Endothelial cell of umbilical vein (primary cell): Measurements from ENCODE around the gene SYCP2. TPM values are rescaled to one million over a fixed set of nuclear protein-coding genes. Genes with fewer than 3 reads are reported as not detected.

Source experiments
- BruUV-seq: library from RNA; stranded (reverse); fragments of 400-500 nt; replicated peaks from 2 replicates; lab custom pipeline; 2021; lab: Mats Ljungman, UMichigan
- CTCF ChIA-PET: fragments of 300-600, 350-600 bp; sonication (Branson Sonifier 250); formaldehyde crosslinking; loops from one replicate; lab custom pipeline; 2021; ENCODE audit warnings: antibody characterized with exemption, inconsistent platforms; lab: Charles Lee
- POLR2A ChIA-PET: fragments of 300-600, 350-600 bp; sonication (Branson Sonifier 250); formaldehyde crosslinking; loops from one replicate; lab custom pipeline; 2021; ENCODE audit warnings: antibody characterized with exemption, inconsistent platforms; lab: Charles Lee
- DNase-seq: peaks from one replicate; pipeline ENCODE4 v3.0.0-alpha.2; 2011; ENCODE audit warnings: low read depth, low spot score
- FAIRE-seq: peaks from 2 replicates; lab custom pipeline; 2011; peaks lifted over from hg19 to GRCh38; lab: Jason Lieb, UNC
- H2AFZ ChIP-seq: 2 replicates; pipeline ENCODE4 v1.6.0; 2012; ENCODE audit warnings: low read depth, low read length, control low read depth, inconsistent platforms
- H3K27ac ChIP-seq: 2 replicates; pipeline ENCODE4 v1.5.1; 2011; ENCODE audit warnings: low read depth, mild to moderate bottlenecking, control low read depth, low read length, moderate library complexity; ENCODE audit not compliant: insufficient read depth
- H3K27me3 ChIP-seq, 2 experiments: 2 replicates each; pipeline versions ENCODE4 v1.6.0 to v1.6.1; 2011; ENCODE audit warnings: low read length in 2 of 2, mixed read lengths in 1 of 2; ENCODE audit not compliant: control insufficient read depth in 2 of 2, insufficient read depth in 2 of 2
- H3K36me3 ChIP-seq, 2 experiments: 2 replicates in 1 of 2; 3 replicates in 1 of 2; pipeline ENCODE4 v1.5.1; 2011; ENCODE audit warnings: low read length in 2 of 2, mild to moderate bottlenecking in 1 of 2, moderate library complexity in 1 of 2; ENCODE audit not compliant: control insufficient read depth in 2 of 2, insufficient read depth in 2 of 2; ENCODE audit errors: extremely low read depth in 1 of 2
- H3K4me1 ChIP-seq: 3 replicates; pipeline ENCODE4 v1.5.1; 2011; ENCODE audit warnings: mild to moderate bottlenecking, low read length; ENCODE audit not compliant: control insufficient read depth, insufficient read depth; ENCODE audit errors: extremely low read depth
- H3K4me2 ChIP-seq: 2 replicates; pipeline ENCODE4 v1.6.1; 2011; ENCODE audit warnings: low read length, control low read depth, mixed read lengths; ENCODE audit not compliant: insufficient read depth
- H3K4me3 ChIP-seq, 3 experiments: fragments of 200-600 bp in 1 of 3; sonication (generic), shearing (Covaris generic) in 1 of 3; replicated peaks in 1 of 3; 2 replicates each; pipeline ENCODE4 v1.5.1; 2011 to 2016; ENCODE audit warnings: control low read depth in 3 of 3, low read length in 3 of 3, mild to moderate bottlenecking in 2 of 3, inconsistent platforms in 1 of 3, low read depth in 1 of 3, moderate library complexity in 1 of 3; ENCODE audit not compliant: insufficient read depth in 1 of 3
- H3K79me2 ChIP-seq: 2 replicates; pipeline ENCODE4 v1.6.0; 2012; ENCODE audit warnings: low read length, inconsistent platforms; ENCODE audit not compliant: control insufficient read depth, insufficient read depth
- H3K9ac ChIP-seq: replicated peaks from 2 replicates; pipeline ENCODE3; 2011; ENCODE audit warnings: low read length, control low read depth; ENCODE audit not compliant: insufficient read depth; ENCODE audit errors: extremely low read depth
- H3K9me1 ChIP-seq: replicated peaks from 3 replicates; pipeline ENCODE4 v1.6.0; 2011; ENCODE audit warnings: mild to moderate bottlenecking, low read length; ENCODE audit not compliant: control insufficient read depth, insufficient read depth; ENCODE audit errors: extremely low read depth
- H3K9me3 ChIP-seq: replicated peaks from 2 replicates; pipeline ENCODE4 v1.5.1; 2012; ENCODE audit warnings: low read length, inconsistent platforms; ENCODE audit not compliant: control insufficient read depth, insufficient read depth
- H4K20me1 ChIP-seq: replicated peaks from 2 replicates; pipeline ENCODE3; 2011; ENCODE audit warnings: mild to moderate bottlenecking, low read length; ENCODE audit not compliant: control insufficient read depth, insufficient read depth; ENCODE audit errors: extremely low read depth
- EZH2 ChIP-seq: IDR thresholded peaks from 2 replicates; pipeline ENCODE4 v1.6.1; 2012; ENCODE audit warnings: borderline replicate concordance, low read depth, mild to moderate bottlenecking, moderate library complexity, low read length, inconsistent platforms; ENCODE audit not compliant: severe bottlenecking
- FOS ChIP-seq: IDR thresholded peaks from 2 replicates; pipeline ENCODE4 v1.6.1; 2011; ENCODE audit warnings: mild to moderate bottlenecking, low read length, moderate library complexity, borderline replicate concordance; ENCODE audit not compliant: insufficient read depth
- GATA2 ChIP-seq: IDR thresholded peaks from 2 replicates; pipeline ENCODE4 v1.7.0; 2011; ENCODE audit warnings: low read depth, mild to moderate bottlenecking, moderate library complexity, mixed read lengths, low read length; ENCODE audit not compliant: insufficient read length, insufficient read depth
- JUN ChIP-seq: IDR thresholded peaks from 2 replicates; pipeline ENCODE4 v1.6.1; 2011; ENCODE audit warnings: borderline replicate concordance, low read depth; ENCODE audit not compliant: insufficient read length, insufficient read depth
- MYC ChIP-seq: IDR thresholded peaks from one replicate; pipeline ENCODE4 v1.6.1; 2011; ENCODE audit warnings: mild to moderate bottlenecking, low read depth, low read length
- POLR2A ChIP-seq: IDR thresholded peaks from 2 replicates; pipeline ENCODE4 v1.6.1; 2012; ENCODE audit warnings: low read depth, mild to moderate bottlenecking, control low read depth, low read length
- POLR2AphosphoS5 ChIP-seq: IDR thresholded peaks from 2 replicates; pipeline ENCODE4 v1.6.1; 2012; ENCODE audit warnings: low read depth, mild to moderate bottlenecking, control low read depth, low read length, moderate library complexity; ENCODE audit not compliant: insufficient read depth
- dilution Hi-C: fragments of 300-500 bp; cut with MboI; formaldehyde crosslinking; loops from one replicate; pipeline ENCODE4 v1.15.0; 2019; ENCODE audit warnings: low sequenced_read_pairs; ENCODE audit not compliant: extremely low pct_ligation_motif_present
- intact Hi-C: fragments of 100-400 bp; cut with micrococcal nuclease; formaldehyde crosslinking; loops from one replicate; pipeline ENCODE4 v1.10.0; 2022
- polyA plus RNA-seq, 4 experiments: library from polyadenylated mRNA; depleted of rRNA in 3 of 4; stranded (reverse) in 3 of 4; unstranded in 1 of 4; fragments of >200 nt; gene quantifications; 2 replicates each; pipeline versions ENCODE4 v1.2.1 to v1.2.3, GENCODE V29; 2011 to 2012; ENCODE audit warnings: missing spikeins in 1 of 4
- total RNA-seq: library from RNA; stranded (reverse); gene quantifications from 2 replicates; pipeline ENCODE4 v1.2.3, GENCODE V29; 2021
- TF ChIP-seq, protein P1 (sequence below), 2 donors: IDR thresholded peaks; 1 replicate in 1 of 2; 2 replicates in 1 of 2; pipeline ENCODE4 v1.5.1; 2011; ENCODE audit warnings: low read length in 2 of 2, mild to moderate bottlenecking in 2 of 2, moderate library complexity in 2 of 2, control low read depth in 1 of 2, inconsistent platforms in 1 of 2, low read depth in 1 of 2; ENCODE audit not compliant: insufficient read depth in 1 of 2; ENCODE audit errors: extremely low read depth in 1 of 2
- TF ChIP-seq, protein P2 (sequence below): IDR thresholded peaks from 2 replicates; pipeline ENCODE4 v1.6.1; 2011; ENCODE audit not compliant: insufficient read depth, insufficient read length

The SYCP2 gene
- total and polyA plus RNA-seq, 2 donors (not counting 3 experiments of a cell fraction or from before 2014, with no cell fraction given): 0.07 to 0.35 TPM

DNA sequence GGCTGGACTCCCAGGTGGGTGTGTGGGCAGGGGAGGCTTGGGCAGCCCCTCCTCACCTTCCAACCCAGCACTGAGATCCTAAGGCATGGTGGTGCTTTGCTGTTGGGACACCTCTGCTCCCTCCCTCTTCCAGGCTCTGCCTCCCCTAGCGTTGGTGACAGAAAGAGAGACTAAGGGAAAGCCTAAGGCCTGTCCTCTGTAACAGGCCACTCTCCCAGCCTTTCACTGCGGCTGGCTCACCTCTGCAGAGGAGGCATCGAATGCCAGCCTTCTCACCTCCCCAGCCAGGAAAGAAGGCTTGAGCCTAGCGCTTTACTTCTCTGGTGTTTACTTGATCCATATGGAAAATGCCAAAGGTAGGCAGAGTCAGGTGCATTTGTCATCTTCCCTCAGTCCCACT lies 21.3 kb upstream of the SYCP2 start:
- no peak overlapping the region for H3K9ac ChIP-seq
- no peak overlapping the region for H2AFZ ChIP-seq
- no peaks in the 10 kb centered on the region for H3K4me1 ChIP-seq
- H3K27me3 ChIP-seq: no peaks in the 10 kb centered on the region
- no peak overlapping the region for H3K4me2 ChIP-seq
- TF ChIP-seq JUN (no peak), POLR2AphosphoS5 (no peak), GATA2 (no peak), MYC (no peak), EZH2 (no peak), POLR2A (no peak), FOS (no peak)
- TF ChIP-seq, protein P1, sequence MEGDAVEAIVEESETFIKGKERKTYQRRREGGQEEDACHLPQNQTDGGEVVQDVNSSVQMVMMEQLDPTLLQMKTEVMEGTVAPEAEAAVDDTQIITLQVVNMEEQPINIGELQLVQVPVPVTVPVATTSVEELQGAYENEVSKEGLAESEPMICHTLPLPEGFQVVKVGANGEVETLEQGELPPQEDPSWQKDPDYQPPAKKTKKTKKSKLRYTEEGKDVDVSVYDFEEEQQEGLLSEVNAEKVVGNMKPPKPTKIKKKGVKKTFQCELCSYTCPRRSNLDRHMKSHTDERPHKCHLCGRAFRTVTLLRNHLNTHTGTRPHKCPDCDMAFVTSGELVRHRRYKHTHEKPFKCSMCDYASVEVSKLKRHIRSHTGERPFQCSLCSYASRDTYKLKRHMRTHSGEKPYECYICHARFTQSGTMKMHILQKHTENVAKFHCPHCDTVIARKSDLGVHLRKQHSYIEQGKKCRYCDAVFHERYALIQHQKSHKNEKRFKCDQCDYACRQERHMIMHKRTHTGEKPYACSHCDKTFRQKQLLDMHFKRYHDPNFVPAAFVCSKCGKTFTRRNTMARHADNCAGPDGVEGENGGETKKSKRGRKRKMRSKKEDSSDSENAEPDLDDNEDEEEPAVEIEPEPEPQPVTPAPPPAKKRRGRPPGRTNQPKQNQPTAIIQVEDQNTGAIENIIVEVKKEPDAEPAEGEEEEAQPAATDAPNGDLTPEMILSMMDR (IDR thresholded peaks at IDR 0.05; ENCODE audit: extremely low read depth in 1 of 2, insufficient read depth in 1 of 2, low read depth in 1 of 2, low read length in 2 of 2): no peak
- TF ChIP-seq, protein P2, sequence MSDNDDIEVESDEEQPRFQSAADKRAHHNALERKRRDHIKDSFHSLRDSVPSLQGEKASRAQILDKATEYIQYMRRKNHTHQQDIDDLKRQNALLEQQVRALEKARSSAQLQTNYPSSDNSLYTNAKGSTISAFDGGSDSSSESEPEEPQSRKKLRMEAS: no peak
- FAIRE-seq (no peak), DNase-seq (no peak)
- no peaks in the 10 kb centered on the region for H3K36me3 ChIP-seq
- intact Hi-C loops: no loop called here
- no peaks in the 10 kb centered on the region for H3K9me1 ChIP-seq
- dilution Hi-C loops: no loop called here
- H3K79me2 ChIP-seq: no peaks in the 10 kb centered on the region
- ChIA-PET POLR2A (interaction anchor here (0.8 kb wide), 1 partner anchor 20 kb away, joined by 3 read pairs; no protein-coding TSS in a partner anchor), CTCF (interaction anchor here (0.9 to 1.9 kb wide), 5 partner anchors 9 to 20 kb away, joined by 3 to 9 read pairs (median 4); partner anchors contain the start of genes FAM217B and PPP1R3D)
- H3K27ac ChIP-seq: no peak overlapping the region
- H3K4me3 ChIP-seq: no peak overlapping the region
- BruUV-seq: no TSS peak
- no peaks in the 10 kb centered on the region for H3K9me3 ChIP-seq
- H4K20me1 ChIP-seq: no peaks in the 10 kb centered on the region
